ENCODE data around the gene SFTPB.
"Not testable (repeated sequence)": the region's sequence is repeated elsewhere in the genome, so short reads cannot be mapped to it uniquely, and the experiment has no call there.

The SFTPB gene

DNA sequence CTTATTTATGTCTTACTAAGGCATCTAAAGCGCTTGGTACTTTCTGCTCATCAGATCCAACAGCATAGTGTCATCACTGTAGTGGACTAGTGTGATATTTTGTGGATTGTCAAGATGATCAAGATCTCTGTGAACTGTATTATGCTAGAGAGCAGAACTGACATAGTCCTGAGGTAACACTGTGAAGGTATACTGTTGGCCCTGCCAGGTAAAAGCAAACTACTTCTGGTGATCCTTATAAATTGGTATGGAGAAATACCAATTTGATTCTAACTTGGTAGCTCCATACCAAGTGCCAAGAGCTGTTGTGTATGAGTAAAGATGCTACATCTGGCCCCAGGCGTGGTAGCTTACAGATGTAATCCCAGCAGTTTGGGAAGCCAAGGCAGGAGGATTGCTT, 15.9 kb downstream of the SFTPB start:
- no peak for DNase-seq

DNA sequence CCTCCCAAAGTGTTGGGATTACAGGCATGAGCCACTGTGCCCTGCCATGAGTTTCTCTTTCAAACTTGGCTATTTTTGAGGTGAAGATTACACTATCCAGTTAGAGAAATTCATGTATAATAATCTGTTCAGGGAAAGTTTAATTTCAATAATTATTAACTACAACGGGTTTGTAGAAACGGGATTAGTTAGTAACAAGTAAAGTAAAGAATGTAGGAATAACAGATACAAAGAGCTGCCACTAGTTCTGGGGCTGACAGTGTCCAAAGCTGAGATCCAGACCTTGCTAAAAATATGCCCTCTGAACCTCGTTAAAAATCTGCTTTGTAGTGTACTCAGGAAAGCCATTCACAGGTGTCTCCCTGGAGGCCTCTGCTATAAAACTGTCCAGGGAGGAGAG, 16.9 kb downstream of the SFTPB start:
- DNase-seq: no peak

DNA sequence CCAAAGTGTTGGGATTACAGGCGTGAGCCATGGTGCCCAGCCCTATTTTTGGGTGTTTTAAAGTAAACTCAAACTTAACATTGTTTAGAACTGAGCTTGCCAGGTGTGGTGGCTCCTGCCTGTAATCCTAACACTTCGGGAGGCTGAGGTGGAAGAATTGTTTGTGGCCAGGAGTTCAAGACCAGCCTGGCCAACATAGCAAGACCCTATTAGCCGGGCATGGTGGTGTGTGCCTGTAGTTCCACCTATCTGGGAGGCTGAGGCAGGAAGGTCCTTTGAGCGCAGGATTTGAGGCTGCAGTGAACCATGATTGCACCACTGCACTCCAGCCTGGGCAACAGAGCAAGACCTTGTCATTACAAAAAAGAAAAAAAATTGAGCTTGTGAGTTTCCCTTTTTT, 17.5 kb downstream of the SFTPB start:
- DNase-seq: no peak

DNA sequence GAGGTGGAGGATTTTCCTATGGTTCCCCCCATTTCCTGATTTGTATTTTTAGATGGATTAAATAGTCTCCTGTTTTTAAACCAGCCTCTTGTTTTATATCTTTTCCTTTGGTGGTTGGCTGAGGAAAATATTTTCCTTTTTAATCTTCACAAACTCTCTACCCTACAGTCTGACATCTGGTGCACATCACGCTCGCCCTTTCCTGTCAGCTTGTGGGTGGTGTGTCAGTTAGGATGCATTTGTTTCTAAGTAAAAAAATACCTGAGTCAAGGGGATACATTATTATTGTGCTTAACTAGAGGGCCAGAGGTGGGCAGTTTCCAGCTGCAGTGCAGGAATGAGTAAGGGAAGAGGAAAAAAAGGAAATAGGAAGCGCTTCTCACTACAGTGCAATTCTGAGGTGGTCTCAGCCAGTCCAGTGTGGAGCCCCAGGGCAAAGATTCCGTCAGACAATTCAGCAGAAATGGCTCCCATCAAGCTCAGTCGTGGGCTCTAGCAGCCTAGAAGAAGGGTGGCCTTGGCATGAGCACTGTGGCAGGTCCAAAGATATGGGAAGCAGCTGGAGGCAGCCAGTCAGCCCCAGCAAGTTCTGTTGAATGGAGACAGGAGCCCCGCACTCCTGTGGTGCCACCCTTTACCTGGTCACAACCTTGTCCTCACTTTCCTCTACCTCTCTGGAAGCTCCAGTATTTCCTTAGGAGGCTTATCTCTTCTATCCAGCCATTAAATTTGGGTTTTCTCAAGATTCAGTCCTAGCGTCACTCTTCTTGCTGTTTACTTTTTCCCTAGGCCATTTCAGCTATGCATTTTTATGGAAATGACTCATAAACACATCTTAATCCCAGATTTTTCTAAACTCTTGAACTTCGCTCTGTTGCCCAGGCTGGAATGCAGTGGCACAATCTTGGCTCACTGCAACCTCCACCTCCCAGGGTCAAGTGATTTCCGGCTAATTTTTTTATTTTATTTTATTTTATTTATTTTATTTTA, 18.5 kb downstream of the SFTPB start:
- no peak for DNase-seq

DNA sequence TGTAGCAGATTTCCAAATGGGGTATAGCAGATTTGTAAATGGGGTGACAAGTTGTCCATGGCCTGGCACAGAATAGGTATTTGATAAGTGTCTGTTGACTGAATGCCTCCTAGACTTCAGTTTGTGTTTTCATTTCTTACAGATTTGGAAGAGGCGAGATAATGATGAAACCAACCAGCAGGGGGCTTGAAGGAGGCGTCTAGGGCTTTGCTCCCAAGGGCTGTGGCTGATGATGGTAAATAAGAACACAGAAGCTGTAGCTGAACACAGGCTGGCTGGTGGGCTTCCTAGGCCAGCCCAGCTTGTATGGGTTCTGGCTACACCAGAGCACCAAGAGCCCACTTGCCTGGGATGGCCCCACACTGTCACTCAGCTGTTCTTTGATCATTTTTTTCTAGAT, 19.4 kb downstream of the SFTPB start:
- no peak for DNase-seq

DNA sequence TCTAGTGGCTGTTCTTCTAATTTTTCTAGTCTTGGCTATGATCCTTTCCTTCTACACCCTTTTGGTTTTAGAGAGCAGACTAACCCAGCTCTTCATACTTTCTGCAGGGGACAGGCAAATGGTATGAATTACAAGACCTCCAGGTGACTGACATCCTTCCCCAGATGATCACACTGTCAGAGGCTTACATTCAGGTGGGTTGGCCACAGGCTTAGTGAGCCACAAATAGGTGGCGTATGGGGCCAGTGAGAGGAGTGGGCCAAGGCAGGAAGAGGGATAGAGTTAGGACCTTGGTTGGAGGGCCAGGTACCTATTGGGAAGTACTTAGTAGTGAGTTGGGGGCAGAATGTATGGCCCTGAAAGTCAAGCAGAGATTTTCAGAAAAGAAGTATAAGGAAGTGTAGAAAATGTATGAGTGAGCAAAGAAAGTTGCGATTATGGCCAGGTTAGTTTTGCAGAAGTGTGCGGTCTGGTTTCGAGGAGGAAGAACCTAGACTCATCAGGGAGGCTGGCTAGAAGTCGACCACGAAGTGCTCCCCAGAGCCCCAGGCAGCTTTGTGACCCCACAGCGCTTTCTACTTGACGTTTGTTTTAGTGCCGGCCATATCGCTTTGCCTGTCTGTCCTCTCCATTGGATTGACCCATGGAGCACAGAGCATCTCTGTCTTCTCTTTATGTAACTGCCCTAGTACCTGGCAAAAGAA, 20.0 kb downstream of the SFTPB start:
- DNase-seq: no peak

DNA sequence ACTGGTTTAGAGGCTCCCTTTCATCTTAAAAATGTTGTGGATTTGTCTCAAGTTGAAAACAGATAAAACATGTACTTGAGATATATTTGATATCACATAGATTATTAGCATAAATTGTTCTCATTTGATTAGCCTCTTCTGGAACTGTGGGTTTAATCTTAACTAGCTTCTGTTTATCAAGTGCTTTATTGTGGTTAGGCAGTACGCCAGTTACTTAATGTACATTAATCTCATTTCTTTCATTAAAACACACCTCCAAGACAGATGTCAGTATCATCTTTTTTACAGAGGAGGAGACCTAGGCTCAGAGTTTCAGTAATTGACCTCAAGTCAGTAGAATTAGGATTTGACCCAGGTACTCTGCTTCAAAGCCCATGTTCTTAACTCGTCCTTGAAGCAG, 21.8 kb downstream of the SFTPB start:
- no peak for DNase-seq

DNA sequence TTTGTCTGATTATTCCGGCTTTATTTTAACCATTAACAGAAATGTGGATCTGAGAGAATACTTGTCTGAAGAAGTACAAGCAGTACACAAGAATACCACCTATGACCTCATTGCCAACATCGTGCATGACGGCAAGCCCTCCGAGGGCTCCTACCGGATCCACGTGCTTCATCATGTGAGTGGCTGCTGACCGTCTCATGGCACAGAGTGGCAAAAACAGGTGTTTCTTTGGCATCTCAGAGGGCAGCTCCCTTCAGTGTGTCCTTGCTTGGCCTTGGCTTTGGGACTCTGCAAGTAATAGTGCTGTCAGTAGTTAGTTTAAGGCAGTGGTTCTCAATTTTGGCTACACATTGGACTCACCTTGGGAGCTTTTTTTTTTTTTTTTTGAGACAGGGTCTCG, 23.1 kb downstream of the SFTPB start:
- no peak for DNase-seq

DNA sequence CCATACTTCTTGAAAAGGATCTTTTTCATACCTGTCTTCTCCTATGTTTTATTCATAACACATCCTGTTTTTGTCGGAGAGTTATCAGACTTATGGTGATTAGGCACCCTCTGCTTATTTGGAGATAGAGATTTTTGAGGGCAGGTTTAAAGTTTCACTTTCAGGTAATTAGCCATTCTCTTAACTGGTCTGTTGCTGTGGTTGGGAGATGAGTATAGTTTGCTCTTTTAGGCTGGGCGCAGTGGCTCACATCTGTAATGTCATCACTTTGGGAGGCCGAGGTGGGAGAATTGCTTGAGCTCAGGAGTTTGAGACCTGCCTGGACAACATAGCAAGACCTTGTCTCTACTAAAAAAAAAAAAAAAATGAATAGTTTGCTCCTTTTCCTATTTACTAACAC, 25.3 kb downstream of the SFTPB start:
- DNase-seq: no peak

DNA sequence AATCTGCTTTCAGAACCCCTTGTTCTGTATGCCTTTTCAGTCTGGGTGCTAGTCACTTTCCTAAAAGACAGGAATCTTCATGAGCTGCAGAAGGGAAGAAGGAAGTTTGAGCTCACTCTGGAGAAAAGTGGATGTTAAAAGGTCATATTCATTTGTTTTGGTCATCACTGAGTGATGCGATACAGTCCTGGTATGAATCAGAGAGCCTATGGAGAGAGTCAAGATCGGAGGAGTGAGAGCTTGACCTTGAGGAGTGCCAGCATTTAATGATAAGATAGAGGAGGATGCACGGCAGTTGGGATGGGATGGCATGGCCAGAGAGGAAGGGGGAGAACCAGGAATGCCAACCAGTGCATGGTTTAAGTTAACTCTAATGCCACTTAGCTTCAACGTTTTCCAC, 32.4 kb downstream of the SFTPB start:
- DNase-seq: no peak

DNA sequence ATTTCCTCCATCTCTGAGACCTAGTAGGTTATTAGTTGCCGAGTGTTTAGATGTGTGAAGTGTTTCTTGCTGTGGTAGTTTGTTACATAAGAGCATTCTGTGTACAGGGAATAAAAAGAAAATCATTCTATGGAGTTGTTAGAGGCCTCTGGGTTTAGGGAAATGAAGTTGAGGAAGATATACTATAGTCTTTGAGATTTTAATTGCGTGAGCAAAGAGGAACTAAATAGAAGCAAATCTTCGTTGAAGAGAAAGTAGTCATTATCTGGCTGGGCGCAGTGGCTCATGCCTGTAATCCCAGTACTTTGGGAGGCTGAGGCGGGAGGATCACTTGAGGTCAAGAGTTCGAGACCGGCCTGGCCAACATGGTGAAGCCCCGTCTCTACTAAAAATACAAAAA, 33.0 kb downstream of the SFTPB start:
- no peak for DNase-seq

DNA sequence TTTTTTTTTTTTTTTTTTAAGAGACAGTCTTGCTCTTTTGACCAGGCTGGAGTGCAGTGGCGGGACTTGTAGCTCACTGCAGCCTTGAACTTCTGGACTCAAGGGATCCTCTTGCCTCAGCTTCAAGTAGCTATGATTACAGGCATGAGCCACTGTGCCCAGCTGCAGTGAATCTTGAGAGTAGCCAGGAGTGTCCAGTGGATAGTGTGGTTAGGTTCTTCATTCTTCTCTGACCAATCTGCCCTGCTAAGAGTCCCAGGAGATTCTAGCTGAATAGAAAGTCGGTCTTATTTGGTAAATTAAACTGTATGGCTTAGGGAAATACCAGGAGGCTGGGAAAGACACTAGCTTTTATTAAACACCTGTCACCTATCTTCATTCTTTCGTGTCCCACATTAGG, 36.7 kb downstream of the SFTPB start:
- DNase-seq: no peak

DNA sequence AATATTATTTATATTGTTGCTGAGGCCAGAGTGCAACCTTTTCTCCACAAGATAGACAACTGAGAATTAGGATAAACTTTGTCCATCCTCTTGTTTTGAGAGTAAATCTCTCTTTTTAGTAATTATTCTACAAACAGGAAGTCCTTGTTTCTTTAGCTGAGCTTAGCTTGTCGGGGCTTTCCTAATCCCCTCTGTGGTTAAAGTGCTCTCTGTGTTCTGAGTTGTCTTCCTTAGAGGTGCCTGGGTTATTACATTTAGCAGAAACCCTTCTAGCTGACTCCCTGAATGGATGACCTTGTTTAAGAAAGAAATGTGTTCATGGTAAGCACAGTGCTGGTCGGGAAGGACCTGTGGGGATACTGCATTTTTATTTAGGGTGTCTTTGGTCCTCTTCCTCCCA, 39.3 kb downstream of the SFTPB start:
- no peak for DNase-seq

DNA sequence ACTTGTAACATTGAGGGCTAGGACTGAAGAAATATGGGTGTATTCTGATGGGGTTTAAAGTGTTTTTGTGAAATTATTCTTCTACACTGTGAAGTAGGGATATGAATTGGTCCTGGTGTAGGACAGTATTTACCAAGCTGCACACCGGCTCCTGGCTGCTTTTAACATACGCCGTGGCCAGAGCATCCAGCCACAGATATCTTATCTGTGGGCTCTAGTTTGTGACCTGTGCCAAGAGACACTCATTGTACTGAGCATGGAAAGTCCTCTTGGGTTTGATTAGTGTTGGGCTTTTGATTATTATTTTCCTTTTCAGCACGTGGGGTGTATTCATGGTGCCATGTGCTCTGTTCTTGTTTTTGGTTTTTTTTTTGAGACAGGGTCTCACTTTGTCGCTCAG, 44.0 kb downstream of the SFTPB start:
- DNase-seq: no peak

DNA sequence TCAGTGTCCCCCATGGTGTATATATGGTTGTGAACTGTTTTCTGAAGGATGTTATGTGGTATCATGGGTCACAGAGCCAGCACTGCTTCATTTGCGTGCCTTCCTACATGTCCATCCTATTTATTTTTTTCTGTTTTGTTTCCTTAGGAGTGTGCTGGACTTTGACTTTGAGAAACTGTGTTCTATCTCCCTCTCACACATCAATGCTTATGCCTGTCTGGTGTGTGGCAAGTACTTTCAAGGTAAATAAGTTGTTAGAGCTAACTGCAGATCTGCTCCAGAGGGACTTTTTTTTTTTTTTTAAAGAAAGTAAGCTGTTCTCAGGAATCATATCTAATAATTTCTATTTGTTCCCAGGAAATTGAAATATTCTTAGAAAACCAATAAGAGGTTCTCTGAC, 46.7 kb downstream of the SFTPB start:
- no peak for DNase-seq

DNA sequence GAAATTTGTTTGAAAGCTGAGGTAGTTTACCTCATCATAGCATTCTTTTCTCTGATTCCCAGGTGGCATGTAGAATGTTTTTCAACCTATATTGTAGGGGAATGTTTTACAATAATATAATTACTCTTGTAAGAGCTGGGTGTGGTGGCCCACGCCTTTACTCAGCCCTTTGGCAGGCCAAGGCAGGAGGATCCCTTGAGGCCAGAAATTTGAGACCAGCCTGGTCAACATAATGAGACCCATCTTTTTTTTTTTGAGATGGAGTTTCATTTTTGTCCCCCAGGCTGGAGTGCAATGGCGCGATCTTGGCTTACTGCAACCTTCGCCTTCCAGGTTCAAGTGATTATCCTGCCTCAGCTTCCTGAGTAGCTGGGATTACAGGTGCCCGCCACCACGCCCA, 48.4 kb downstream of the SFTPB start:
- no peak for DNase-seq

DNA sequence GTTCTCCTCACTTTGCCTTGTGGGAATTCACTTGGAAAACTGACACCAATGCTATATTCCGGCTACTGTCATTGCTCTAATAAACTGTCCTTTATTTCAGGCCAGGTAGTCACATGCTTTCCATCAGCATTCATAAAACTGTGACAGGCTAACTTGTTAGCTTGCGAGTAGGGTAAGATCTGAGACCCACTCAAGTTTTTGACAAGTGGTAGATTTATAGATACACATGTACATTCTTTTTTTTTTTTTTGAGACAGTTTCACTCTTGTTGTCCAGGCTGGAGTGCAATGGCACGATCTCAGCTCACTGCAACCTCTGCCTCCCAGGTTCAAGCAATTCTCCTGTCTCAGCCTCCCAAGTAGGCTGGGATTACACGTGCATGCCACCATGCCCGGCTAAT, 50.3 kb downstream of the SFTPB start:
- DNase-seq: not testable (repeated sequence)

DNA sequence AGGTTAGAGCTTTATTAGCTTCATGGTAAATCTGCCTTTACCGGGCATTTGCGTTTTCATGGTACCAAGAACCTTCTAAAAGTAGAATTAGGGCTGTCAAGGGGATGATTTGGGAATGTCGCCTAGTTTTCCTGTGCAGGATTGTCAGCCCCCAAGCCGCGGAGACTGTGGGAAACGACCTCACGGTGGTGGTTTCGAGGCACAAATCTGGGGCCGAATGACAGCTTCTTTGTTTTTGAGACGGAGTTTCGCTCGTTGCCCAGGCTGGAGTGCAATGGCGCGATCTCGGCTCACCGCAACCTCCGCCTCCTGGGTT, 52.6 kb downstream of the SFTPB start:
- DNase-seq: no peak

DNA sequence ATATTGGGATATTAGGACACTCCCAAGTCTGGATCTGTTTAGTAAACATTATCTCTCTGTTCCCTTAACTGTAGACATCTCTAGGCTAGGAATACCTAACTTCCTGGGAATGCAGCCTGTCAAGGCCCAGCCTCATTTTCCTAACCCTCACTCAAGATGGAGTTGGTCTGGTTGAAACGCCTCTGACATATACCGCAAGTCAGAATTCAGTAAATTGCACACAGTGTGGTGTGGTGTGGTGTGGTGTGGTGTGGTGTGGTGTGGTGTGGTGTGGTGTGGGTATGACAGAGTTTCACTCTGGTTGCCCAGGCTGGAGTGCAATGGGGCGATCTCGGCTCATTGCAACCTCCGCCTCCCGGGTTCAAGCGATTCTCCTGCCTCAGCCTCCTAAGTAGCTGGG, 53.2 kb downstream of the SFTPB start:
- not testable (repeated sequence) for DNase-seq

DNA sequence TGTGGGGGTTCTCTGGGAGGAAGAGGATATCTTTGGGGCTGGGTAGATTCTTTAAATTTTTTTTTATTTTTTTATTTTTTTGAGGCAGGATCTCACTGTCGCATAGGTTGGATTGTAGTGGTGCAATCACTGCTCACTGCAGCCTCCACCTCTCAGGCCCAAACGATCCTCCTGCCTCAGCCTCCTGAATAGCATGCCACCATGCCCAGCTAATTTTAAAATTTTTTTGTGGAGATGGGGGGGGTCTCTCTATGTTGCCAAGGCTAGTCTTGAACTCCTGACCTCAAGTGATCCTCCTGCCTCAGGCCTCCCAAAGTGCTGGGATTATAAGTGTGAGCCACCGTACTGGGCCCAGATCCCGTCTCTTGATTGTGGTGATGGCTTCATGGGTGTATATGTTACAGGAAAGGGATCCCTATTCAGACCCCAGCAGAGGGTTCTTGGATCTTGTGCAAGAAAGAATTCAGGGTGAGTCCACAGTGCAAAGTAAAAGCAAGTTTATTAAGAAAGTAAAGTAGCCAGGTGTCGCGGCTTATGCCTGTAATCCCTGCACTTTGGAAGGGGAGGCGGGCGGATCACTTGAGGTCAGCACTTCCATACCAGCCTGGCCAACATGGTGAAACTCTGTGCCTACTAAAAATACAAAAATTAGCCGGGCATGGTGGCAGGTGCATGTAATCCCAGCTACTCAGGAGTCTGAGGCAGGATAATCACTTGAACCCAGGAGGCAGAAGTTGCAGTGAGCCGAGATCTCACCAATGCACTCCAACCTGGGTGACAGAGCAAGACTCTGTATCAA, 54.1 kb downstream of the SFTPB start:
- DNase-seq: no peak

DNA sequence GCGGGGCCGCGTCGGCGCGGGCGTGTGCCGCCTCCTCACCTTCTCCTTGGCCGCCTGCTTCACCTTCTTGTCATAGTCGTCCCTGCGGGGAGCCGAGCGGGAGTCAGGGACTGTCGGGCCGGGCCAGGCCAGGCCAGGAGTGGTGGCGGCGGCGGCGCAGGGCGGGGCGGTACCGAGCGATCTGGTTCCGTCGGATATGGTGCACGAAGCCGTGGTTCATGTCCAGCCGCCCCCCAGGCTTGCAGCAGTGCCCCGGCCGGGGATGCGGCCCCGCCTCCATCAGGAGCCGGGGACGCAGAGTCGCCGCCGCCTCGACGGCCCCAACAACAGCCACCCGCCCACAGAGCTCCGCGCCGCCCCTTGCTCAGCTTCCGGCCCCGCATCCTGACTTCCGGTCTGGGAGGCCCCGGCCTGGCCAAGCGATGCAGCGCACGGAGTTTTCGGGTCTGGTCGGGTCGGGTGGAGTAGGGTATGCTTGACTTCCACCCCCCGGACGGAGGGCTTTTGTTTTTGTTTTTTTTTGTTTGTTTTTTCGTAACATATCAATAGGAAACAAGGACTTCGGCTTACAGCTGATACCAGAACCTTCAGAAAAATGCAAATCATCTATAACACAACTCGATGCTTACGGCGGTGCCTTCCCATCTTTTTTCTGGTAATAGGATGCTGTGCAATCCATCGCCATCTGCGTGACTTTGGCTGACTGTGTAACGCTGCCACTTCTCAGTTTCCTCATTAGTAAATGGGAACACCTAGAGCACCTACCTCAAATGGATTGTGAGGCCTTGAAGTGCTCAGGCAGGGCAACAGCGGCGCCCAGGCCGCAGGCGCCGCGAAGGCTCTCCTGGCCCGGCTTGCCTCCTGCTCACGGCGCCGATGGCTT, 56.1 kb downstream of the SFTPB start, which contains the start of gene C2orf68:
TSS of gene C2orf68 (minus strand) at position 362 of the 883 bp plus-strand sequence. CDS start at position 280, 82 bp downstream.
- DNase-seq: peak; percentile 47

DNA sequence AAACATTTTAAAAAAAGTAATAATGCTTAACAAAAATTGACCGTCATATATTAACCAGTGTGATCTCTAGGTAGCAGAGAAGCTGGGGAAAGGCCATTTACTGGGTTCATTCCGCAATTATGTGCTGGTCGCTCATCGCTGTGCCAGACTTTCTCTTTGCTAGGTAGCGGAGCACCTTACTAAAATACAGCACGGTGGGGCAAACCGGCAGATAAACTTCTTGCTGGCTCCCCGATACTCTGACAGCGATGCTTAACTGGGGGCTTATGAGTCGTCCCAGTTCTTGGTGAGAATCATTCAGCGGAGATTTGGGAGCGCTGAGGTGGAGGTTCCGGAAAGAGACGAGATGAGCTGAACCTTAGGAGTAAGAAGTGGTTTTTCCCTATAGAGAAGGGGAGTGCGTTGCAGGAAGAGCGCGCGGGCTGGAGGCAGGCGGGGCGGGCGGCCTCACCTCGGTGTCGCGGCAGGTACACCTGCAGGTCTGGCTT, 56.7 kb downstream of the SFTPB start:
- DNase-seq: no peak

All from kidney glomerular epithelial cell (primary cell).